SH-SY5Y (cell line): Measurements from ENCODE around the gene EMP2.

Experiments
- GATA2 ChIP-seq: IDR thresholded peaks from 2 replicates; pipeline ENCODE4 v1.6.1; 2011; ENCODE audit warnings: mild to moderate bottlenecking, low read depth, low read length
- GATA3 ChIP-seq: IDR thresholded peaks from 2 replicates; pipeline ENCODE4 v1.6.1; 2011; ENCODE audit warnings: low read depth, mild to moderate bottlenecking, low read length, moderate library complexity

- TF ChIP-seq GATA2 (no peak), GATA3 (no peak)
Observed at GRCh38 chr16:10518479-10519041, 61.8 kb downstream of the EMP2 start.
